Duodenal mucosa (tissue), 2 donors: ENCODE measurements around the gene BCAS1.

Experiments used
- H3K27ac ChIP-seq: one replicate; pipeline ENCODE4 v1.7.0; 2013; ENCODE audit warnings: low read depth, low read length
- H3K27me3 ChIP-seq, 2 donors: one replicate each; pipeline ENCODE4 v1.7.0; 2013; ENCODE audit warnings: low read length in 2 of 2, control low read depth in 1 of 2; ENCODE audit not compliant: insufficient read depth in 2 of 2, control insufficient read depth in 1 of 2
- H3K36me3 ChIP-seq, 2 donors: one replicate each; pipeline ENCODE4 v1.7.0; 2013; ENCODE audit warnings: low read length in 2 of 2, control low read depth in 1 of 2; ENCODE audit not compliant: insufficient read depth in 2 of 2, control insufficient read depth in 1 of 2
- H3K4me1 ChIP-seq, 2 donors: one replicate each; pipeline ENCODE4 v1.7.0; 2013; ENCODE audit warnings: low read length in 2 of 2, control low read depth in 1 of 2; ENCODE audit not compliant: insufficient read depth in 2 of 2, control insufficient read depth in 1 of 2
- H3K4me3 ChIP-seq, 2 donors: one replicate each; pipeline ENCODE4 v1.7.0; 2013; ENCODE audit warnings: low read length in 2 of 2, low read depth in 1 of 2
- H3K9ac ChIP-seq, 2 donors: one replicate each; pipeline ENCODE4 v1.7.0; 2013; ENCODE audit warnings: low read length in 2 of 2, low read depth in 1 of 2
- H3K9me3 ChIP-seq, 2 donors: one replicate each; pipeline ENCODE4 v1.7.0; 2013; ENCODE audit warnings: low read length in 2 of 2, control low read depth in 1 of 2; ENCODE audit not compliant: control insufficient read depth in 1 of 2

BCAS1 gene

DNA sequence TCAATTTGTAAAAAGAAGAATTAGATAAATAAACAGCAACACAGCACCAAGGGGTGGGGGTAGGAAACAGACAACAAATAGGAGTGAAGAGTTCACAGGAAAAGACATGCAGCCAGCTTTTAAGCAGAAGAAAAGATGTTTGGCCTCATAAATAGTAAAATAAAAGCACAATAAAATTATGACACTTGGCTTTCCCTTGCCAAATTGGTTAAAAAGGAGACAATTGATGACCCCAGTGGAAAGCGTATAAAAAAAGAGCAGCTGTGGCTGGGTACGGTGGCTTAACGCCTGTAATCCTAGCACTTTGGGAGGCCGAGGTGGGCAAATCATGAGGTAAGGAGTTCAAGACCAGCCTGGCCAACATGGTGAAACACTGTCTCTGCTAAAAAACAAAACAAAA, 29.1 kb downstream of the BCAS1 start:
- H3K9ac ChIP-seq, result no peak overlapping the region
- no peaks in the 10 kb centered on the region for H3K36me3 ChIP-seq
- no peaks in the 10 kb centered on the region for H3K27me3 ChIP-seq
- no peak overlapping the region for H3K4me3 ChIP-seq
- H3K27ac ChIP-seq, result no peak overlapping the region
- no peaks in the 10 kb centered on the region for H3K4me1 ChIP-seq
- H3K9me3 ChIP-seq, result no peaks in the 10 kb centered on the region

DNA sequence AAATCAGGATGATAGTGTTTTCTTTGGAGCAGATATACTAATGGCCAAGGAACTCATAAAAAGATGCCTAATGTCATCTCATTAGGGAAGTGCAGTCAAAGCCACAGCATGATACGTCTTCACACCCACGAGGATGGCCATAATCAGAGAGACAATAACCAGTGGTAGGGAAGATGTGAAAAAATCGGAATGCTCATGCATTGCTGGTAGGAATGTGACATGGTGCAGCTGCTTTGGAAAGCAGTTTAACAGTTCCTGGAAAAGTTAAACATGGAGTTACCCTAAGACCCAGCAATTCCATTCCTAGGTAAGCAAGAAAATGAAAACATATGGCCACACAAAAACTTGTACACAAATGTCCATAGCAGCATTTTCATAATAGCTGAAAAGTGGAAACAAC, 29.9 kb downstream of the BCAS1 start:
- Histone ChIP-seq H3K36me3 (no peaks in the 10 kb centered on the region), H3K9ac (no peak overlapping the region), H3K27me3 (no peaks in the 10 kb centered on the region), H3K4me1 (no peaks in the 10 kb centered on the region), H3K4me3 (no peak overlapping the region), H3K27ac (no peak overlapping the region), H3K9me3 (no peaks in the 10 kb centered on the region)

DNA sequence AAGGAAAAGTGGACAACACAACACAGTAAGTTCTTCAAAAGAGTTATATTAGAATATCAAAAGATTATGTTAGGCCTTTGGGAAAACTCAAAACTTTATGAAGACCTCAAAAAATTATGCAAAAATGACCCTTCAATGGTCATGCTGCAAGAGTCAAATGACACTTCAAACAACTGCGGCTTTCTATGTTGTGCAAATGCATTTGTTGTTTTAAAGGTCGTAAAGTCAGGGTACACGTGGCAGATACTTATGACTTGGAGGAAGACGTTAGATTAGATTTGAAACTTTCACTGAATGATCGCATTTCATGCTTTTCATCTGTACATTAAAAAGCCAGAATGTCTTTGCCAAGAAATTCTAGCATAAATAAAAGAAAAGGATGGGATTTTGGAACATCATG, 31.4 kb downstream of the BCAS1 start:
- Histone ChIP-seq H3K4me1 (no peaks in the 10 kb centered on the region), H3K9me3 (no peaks in the 10 kb centered on the region), H3K27ac (no peak overlapping the region), H3K27me3 (no peaks in the 10 kb centered on the region), H3K9ac (no peak overlapping the region), H3K4me3 (no peak overlapping the region), H3K36me3 (no peaks in the 10 kb centered on the region)

- H3K4me1 ChIP-seq, result no peaks in the 10 kb centered on the region
- H3K27me3 ChIP-seq, result no peaks in the 10 kb centered on the region
- H3K4me3 ChIP-seq, result no peak overlapping the region
- H3K36me3 ChIP-seq, result no peaks in the 10 kb centered on the region
- H3K27ac ChIP-seq, result no peak overlapping the region
- H3K9ac ChIP-seq, result no peak overlapping the region
- H3K9me3 ChIP-seq, result no peaks in the 10 kb centered on the region
These were observed 32.9 kb downstream of the BCAS1 start for GRCh38 chr20:54037525-54037924.

DNA sequence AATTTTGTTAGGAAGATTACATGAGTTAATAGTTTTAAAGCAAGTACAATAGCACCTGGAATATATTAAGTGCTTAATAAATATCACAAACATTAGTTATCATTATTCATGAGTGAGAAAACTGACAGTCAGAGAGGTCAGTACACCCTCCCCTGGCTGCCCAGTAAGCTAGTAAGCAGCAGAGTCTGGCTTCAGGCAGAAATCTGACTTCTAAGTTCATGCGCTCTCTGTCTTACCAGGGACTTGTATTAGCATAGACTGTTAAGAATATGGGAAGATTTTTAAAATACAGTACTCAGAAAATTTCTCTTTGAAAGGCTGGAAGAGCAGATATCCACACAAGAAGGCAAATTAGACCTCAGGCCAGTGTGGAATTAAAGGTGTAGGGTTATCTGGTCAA, 40.8 kb downstream of the BCAS1 start:
- H3K4me3 ChIP-seq, result no peak overlapping the region
- no peak overlapping the region for H3K27ac ChIP-seq
- H3K9ac ChIP-seq, result no peak overlapping the region
- peaks cover 0 to 4% of the 10 kb centered on the region in 2 donors for H3K27me3 ChIP-seq
- H3K4me1 ChIP-seq, result no peaks in the 10 kb centered on the region
- no peaks in the 10 kb centered on the region for H3K9me3 ChIP-seq
- no peaks in the 10 kb centered on the region for H3K36me3 ChIP-seq

DNA sequence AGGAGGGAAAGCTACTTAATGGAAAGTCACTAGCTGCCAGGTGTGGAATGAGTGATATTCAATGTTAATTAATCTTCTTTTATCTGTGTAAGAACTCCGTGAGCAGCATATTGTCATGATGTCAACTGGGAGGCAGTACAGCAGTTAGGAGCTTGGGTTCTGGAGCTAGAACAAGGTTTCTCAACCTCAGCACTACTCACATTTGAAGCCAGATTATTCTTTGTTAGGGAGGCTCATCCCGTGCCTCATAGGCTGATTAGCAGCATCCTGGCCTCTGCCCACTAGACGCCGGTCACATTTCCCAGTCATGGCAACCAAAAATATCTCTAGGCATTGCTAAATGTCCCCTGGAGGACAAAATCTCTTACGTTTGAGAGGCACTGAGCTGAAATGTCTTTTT, 41.2 kb downstream of the BCAS1 start:
- Histone ChIP-seq H3K9me3 (no peaks in the 10 kb centered on the region), H3K4me3 (no peak overlapping the region), H3K9ac (no peak overlapping the region), H3K4me1 (no peaks in the 10 kb centered on the region), H3K36me3 (no peaks in the 10 kb centered on the region), H3K27ac (no peak overlapping the region), H3K27me3 (peaks cover 0 to 4% of the 10 kb centered on the region in 2 donors)

GRCh38 chr20:54028276-54029011, 42.0 kb downstream of the BCAS1 start:
- Histone ChIP-seq H3K9me3 (no peaks in the 10 kb centered on the region), H3K4me3 (no peak overlapping the region), H3K4me1 (no peaks in the 10 kb centered on the region), H3K27me3 (peaks cover 0 to 4% of the 10 kb centered on the region in 2 donors), H3K27ac (no peak overlapping the region), H3K36me3 (no peaks in the 10 kb centered on the region), H3K9ac (no peak overlapping the region)

DNA sequence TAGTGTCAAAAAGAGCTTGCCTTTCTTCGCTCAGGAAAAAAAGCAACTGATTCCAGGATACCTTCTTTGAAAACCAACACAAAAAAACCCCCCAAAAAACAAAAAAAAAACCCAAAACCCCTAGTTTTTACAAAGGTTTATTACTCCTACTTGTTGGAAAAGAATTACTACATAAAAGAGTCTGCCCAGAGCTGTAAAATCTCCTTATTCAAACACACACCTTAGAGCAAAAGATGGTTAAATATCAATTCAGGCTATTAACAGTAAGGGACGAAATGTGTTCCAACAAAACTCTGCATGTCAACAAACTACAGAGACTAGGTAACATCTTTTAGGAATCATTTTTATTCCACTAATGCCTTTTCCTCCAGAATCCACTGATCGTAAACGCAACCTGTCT, 42.7 kb downstream of the BCAS1 start:
- H3K27ac ChIP-seq, result no peak overlapping the region
- peaks cover 0 to 4% of the 10 kb centered on the region in 2 donors for H3K27me3 ChIP-seq
- no peaks in the 10 kb centered on the region for H3K9me3 ChIP-seq
- no peaks in the 10 kb centered on the region for H3K36me3 ChIP-seq
- no peak overlapping the region for H3K9ac ChIP-seq
- no peaks in the 10 kb centered on the region for H3K4me1 ChIP-seq
- H3K4me3 ChIP-seq, result no peak overlapping the region

- Histone ChIP-seq H3K27me3 (peaks cover 0 to 4% of the 10 kb centered on the region in 2 donors), H3K9me3 (no peaks in the 10 kb centered on the region), H3K4me1 (no peaks in the 10 kb centered on the region), H3K9ac (no peak overlapping the region), H3K4me3 (no peak overlapping the region), H3K36me3 (no peaks in the 10 kb centered on the region), H3K27ac (no peak overlapping the region)
These were observed 43.9 kb downstream of the BCAS1 start for GRCh38 chr20:54026295-54027064.

DNA sequence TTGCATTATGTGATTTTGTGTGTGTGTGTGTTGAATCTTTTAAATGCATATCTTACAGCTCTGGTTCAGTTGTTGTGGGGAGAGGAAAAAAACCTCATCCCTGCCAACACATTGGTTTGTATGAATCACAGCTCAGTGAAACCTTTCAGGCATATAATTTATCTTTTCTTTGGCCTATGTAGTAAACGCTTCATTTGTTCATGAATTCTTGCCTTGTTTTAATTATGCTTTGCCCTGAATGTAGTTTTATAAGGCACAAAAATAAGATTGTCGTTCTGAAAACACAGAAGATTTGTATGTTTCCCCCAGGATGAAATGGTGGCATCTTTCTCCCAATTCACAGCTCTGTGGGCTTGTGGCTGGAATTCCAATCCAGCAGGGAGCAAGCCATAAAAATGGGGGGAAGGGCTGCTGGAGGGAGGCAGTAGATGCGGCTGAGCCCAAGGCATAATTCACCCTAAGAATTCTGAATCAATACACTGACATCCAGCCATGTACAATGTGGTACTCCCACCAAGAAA, 45.1 kb downstream of the BCAS1 start:
- H3K27ac ChIP-seq, result no peak overlapping the region

More for the DNA sequence above, 45.1 kb downstream of the BCAS1 start:
- no peak overlapping the region for H3K9ac ChIP-seq
- H3K36me3 ChIP-seq, result no peaks in the 10 kb centered on the region
- H3K27me3 ChIP-seq, result peaks cover 0 to 4% of the 10 kb centered on the region in 2 donors
- no peaks in the 10 kb centered on the region for H3K4me1 ChIP-seq
- no peaks in the 10 kb centered on the region for H3K9me3 ChIP-seq
- no peak overlapping the region for H3K4me3 ChIP-seq
